ENCODE data around the gene MEF2C.

GRCh38 chr5:88858392-88858791 is 24.6 kb downstream of the MEF2C start:
- no peak for TF ChIP-seq CTCF (optimal IDR thresholded peaks at IDR 0.05 in 1 of 3, IDR thresholded peaks at IDR 0.05 in 1 of 3, conservative IDR thresholded peaks at IDR 0.05 in 1 of 3; ENCODE audit: extremely low read depth in 1 of 3, insufficient read depth in 2 of 3, low read length in 3 of 3)
- TF ChIP-seq EZH2 (IDR thresholded peaks at IDR 0.05; ENCODE audit: low read length), result no peak

Measured in keratinocyte (primary cell).